ENCODE measurements around the gene SAMD10.
"Not testable (repeated sequence)": the region's sequence is repeated elsewhere in the genome, so short reads cannot be mapped to it uniquely, and the experiment has no call there.

SAMD10 gene

GRCh38 chr20:63964412-63964811, 15.0 kb downstream of the SAMD10 start:
- TF ChIP-seq CTCF (IDR thresholded peaks at IDR 0.05; ENCODE audit: control extremely low read depth, extremely low read depth, low read depth, missing control alignments) = no peak
- POLR2A ChIA-PET = no interaction called here
- no peak for DNase-seq (ENCODE audit: extremely low spot score)
- CTCF ChIA-PET = interaction anchor here (1.9 kb wide), 1 partner anchor 10 kb away, joined by 8 read pairs; no protein-coding TSS in a partner anchor

- TF ChIP-seq CTCF (IDR thresholded peaks at IDR 0.05; ENCODE audit: control extremely low read depth, extremely low read depth, low read depth, missing control alignments) = no peak
- no peak for DNase-seq (ENCODE audit: extremely low spot score)
- POLR2A ChIA-PET = no interaction called here
- CTCF ChIA-PET = interaction anchor here (0.6 to 1.9 kb wide), 2 partner anchors 10 to 75 kb away, joined by 3 to 8 read pairs; no protein-coding TSS in a partner anchor
Observed at GRCh38 chr20:63963784-63964301, 15.6 kb downstream of the SAMD10 start.

- no peak for DNase-seq (ENCODE audit: extremely low spot score)
- TF ChIP-seq CTCF (IDR thresholded peaks at IDR 0.05; ENCODE audit: control extremely low read depth, extremely low read depth, low read depth, missing control alignments) = no peak
- ChIA-PET CTCF (interaction anchor here (0.6 to 1.9 kb wide), 2 partner anchors 11 to 75 kb away, joined by 3 to 8 read pairs; no protein-coding TSS in a partner anchor), POLR2A (no interaction called here)
Observed at GRCh38 chr20:63963348-63963741, 16.1 kb downstream of the SAMD10 start.

GRCh38 chr20:63962426-63963347, 16.8 kb downstream of the SAMD10 start:
- TF ChIP-seq CTCF (IDR thresholded peaks at IDR 0.05; ENCODE audit: control extremely low read depth, extremely low read depth, low read depth, missing control alignments) = no peak
- DNase-seq (ENCODE audit: extremely low spot score) = no peak
- POLR2A ChIA-PET = no interaction called here
- CTCF ChIA-PET = interaction anchor here (0.9 to 1.9 kb wide), 2 partner anchors 11 to 13 kb away, joined by 3 to 8 read pairs; no protein-coding TSS in a partner anchor

GRCh38 chr20:63961664-63962425, 17.6 kb downstream of the SAMD10 start:
- TF ChIP-seq CTCF (IDR thresholded peaks at IDR 0.05; ENCODE audit: control extremely low read depth, extremely low read depth, low read depth, missing control alignments) = no peak
- DNase-seq (ENCODE audit: extremely low spot score) = no peak
- POLR2A ChIA-PET = interaction anchor here (0.6 kb wide), 1 partner anchor 668 kb away, joined by 3 read pairs; no protein-coding TSS in a partner anchor
- CTCF ChIA-PET = interaction anchor here (0.9 to 1.4 kb wide), 3 partner anchors 14 to 425 kb away, joined by 3 to 4 read pairs (median 3); partner anchors contain the start of gene PTK6

GRCh38 chr20:63960654-63961621, 18.5 kb downstream of the SAMD10 start:
- ChIA-PET CTCF (interaction anchor here (0.9 to 1.4 kb wide), 2 partner anchors 78 to 424 kb away, joined by 3 to 4 read pairs; partner anchors contain the start of gene PTK6), POLR2A (interaction anchor here (0.6 kb wide), 1 partner anchor 667 kb away, joined by 3 read pairs; no protein-coding TSS in a partner anchor)

More at GRCh38 chr20:63960654-63961621, 18.5 kb downstream of the SAMD10 start:
- DNase-seq (ENCODE audit: extremely low spot score) = not testable (repeated sequence)
